Caco-2 (cell line): Measurements from ENCODE around the gene CFD. TPM values are rescaled to one million over a fixed set of nuclear protein-coding genes. Genes with fewer than 3 reads are reported as not detected.
"Not testable (repeated sequence)": the region's sequence is repeated elsewhere in the genome, so short reads cannot be mapped to it uniquely, and the experiment has no call there.

ENCODE experiments used
- BruUV-seq: library from RNA; stranded (reverse); fragments of 400-500 nt; replicated peaks from 2 replicates; lab custom pipeline; 2021; lab: Mats Ljungman, UMichigan
- CTCF ChIA-PET: fragments of 300-600 bp; sonication (Branson Sonifier 250); formaldehyde crosslinking; loops from one replicate; lab custom pipeline; 2022; ENCODE audit warnings: antibody characterized with exemption; lab: Charles Lee
- POLR2A ChIA-PET: fragments of 300-600 bp; sonication (Branson Sonifier 250); formaldehyde crosslinking; loops from one replicate; lab custom pipeline; 2022; ENCODE audit warnings: antibody characterized with exemption; lab: Charles Lee
- DNase-seq, 2 experiments: peaks; one replicate each; pipeline versions ENCODE4 v3.0.0 to v3.0.0-alpha.2; 2020 to 2022
- H3K27me3 ChIP-seq: replicated peaks from 2 replicates; pipeline ENCODE4 v1.6.0; 2011; ENCODE audit warnings: low read length; ENCODE audit not compliant: control insufficient read depth, insufficient read depth
- H3K36me3 ChIP-seq: 2 replicates; pipeline ENCODE4 v1.5.1; 2011; ENCODE audit warnings: low read length; ENCODE audit not compliant: control insufficient read depth, insufficient read depth
- H3K4me1 ChIP-seq: fragments of 250-450 bp; sonication (Bioruptor Pico); 2 replicates; pipeline ENCODE4 v1.5.1; 2020; ENCODE audit warnings: mild to moderate bottlenecking
- H3K4me3 ChIP-seq: 2 replicates; pipeline ENCODE4 v1.5.1; 2011; ENCODE audit warnings: low read depth, mild to moderate bottlenecking, control low read depth, low read length
- H3K9me3 ChIP-seq: fragments of 250-450 bp; sonication (Bioruptor Pico); 2 replicates; pipeline ENCODE4 v1.5.1; 2020; ENCODE audit warnings: mild to moderate bottlenecking, moderate library complexity
- H3K27ac Mint-ChIP-seq: one replicate; pipeline ENCODE4 v1.8.0; 2022; ENCODE audit warnings: mixed read lengths; ENCODE audit not compliant: unreplicated experiment
- H3K27me3 Mint-ChIP-seq: one replicate; pipeline ENCODE4 v1.8.0; 2022; ENCODE audit warnings: mixed read lengths; ENCODE audit not compliant: insufficient read depth, unreplicated experiment
- H3K36me3 Mint-ChIP-seq: one replicate; pipeline ENCODE4 v1.8.0; 2022; ENCODE audit warnings: mild to moderate bottlenecking, mixed read lengths; ENCODE audit not compliant: insufficient read depth, unreplicated experiment
- H3K4me1 Mint-ChIP-seq: one replicate; pipeline ENCODE4 v1.8.0; 2022; ENCODE audit warnings: low read depth, mixed read lengths; ENCODE audit not compliant: unreplicated experiment
- H3K4me3 Mint-ChIP-seq: one replicate; pipeline ENCODE4 v1.8.0; 2022; ENCODE audit warnings: mild to moderate bottlenecking, moderate library complexity, mixed read lengths; ENCODE audit not compliant: unreplicated experiment
- H3K9me3 Mint-ChIP-seq: one replicate; pipeline ENCODE4 v1.8.0; 2022; ENCODE audit warnings: mixed read lengths; ENCODE audit not compliant: unreplicated experiment
- intact Hi-C: fragments of 100-400 bp; cut with micrococcal nuclease; formaldehyde crosslinking; loops from one replicate; pipeline ENCODE4 v1.10.0; 2022; ENCODE audit not compliant: unreplicated experiment
- total RNA-seq: library from RNA; stranded (reverse); gene quantifications from 2 replicates; pipeline ENCODE4 v1.2.3, GENCODE V29; 2022
- TF ChIP-seq, protein P1 (sequence below), 2 experiments: fragments of 200-600 bp in 1 of 2; IDR thresholded peaks; 1 replicate in 1 of 2; 2 replicates in 1 of 2; pipeline versions ENCODE4 v1.5.1 to v1.8.0; 2011 to 2022; ENCODE audit warnings: antibody characterized with exemption in 1 of 2, control low read depth in 1 of 2, inconsistent platforms in 1 of 2, low read depth in 1 of 2, low read length in 1 of 2, mild to moderate bottlenecking in 1 of 2, moderate library complexity in 1 of 2; ENCODE audit not compliant: insufficient read depth in 1 of 2, severe bottlenecking in 1 of 2, unreplicated experiment in 1 of 2

The CFD gene
- total RNA-seq, 1 experiment from 2014 or later, result 6.1 TPM

- Mint-ChIP-seq H3K36me3 (no peaks in the 10 kb centered on the region), H3K9me3 (no peaks in the 10 kb centered on the region), H3K27ac (no peak overlapping the region), H3K27me3 (no peaks in the 10 kb centered on the region), H3K4me3 (no peak overlapping the region), H3K4me1 (no peaks in the 10 kb centered on the region)
- Histone ChIP-seq H3K36me3 (no peaks in the 10 kb centered on the region), H3K27me3 (no peaks in the 10 kb centered on the region), H3K4me1 (no peaks in the 10 kb centered on the region), H3K9me3 (no peaks in the 10 kb centered on the region), H3K4me3 (no peak overlapping the region)
- POLR2A ChIA-PET, result no interaction called here
- intact Hi-C loops, result no loop called here
- DNase-seq, result no peak
- CTCF ChIA-PET, result no interaction called here
- TF ChIP-seq, protein P1, sequence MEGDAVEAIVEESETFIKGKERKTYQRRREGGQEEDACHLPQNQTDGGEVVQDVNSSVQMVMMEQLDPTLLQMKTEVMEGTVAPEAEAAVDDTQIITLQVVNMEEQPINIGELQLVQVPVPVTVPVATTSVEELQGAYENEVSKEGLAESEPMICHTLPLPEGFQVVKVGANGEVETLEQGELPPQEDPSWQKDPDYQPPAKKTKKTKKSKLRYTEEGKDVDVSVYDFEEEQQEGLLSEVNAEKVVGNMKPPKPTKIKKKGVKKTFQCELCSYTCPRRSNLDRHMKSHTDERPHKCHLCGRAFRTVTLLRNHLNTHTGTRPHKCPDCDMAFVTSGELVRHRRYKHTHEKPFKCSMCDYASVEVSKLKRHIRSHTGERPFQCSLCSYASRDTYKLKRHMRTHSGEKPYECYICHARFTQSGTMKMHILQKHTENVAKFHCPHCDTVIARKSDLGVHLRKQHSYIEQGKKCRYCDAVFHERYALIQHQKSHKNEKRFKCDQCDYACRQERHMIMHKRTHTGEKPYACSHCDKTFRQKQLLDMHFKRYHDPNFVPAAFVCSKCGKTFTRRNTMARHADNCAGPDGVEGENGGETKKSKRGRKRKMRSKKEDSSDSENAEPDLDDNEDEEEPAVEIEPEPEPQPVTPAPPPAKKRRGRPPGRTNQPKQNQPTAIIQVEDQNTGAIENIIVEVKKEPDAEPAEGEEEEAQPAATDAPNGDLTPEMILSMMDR (IDR thresholded peaks at IDR 0.05; ENCODE audit: insufficient read depth in 1 of 2, low read depth in 1 of 2, low read length in 1 of 2, severe bottlenecking in 1 of 2, unreplicated experiment in 1 of 2), result no peak
- no TSS peak for BruUV-seq
These were observed 8.5 kb upstream of the CFD start for GRCh38 chr19:850979-851335.

- Histone ChIP-seq H3K4me1 (no peaks in the 10 kb centered on the region), H3K27me3 (no peaks in the 10 kb centered on the region), H3K9me3 (no peaks in the 10 kb centered on the region), H3K4me3 (no peak within 1 kb of the TSS), H3K36me3 (no peaks in the 10 kb centered on the region)
- H3K4me1 Mint-ChIP-seq, result no peaks in the 10 kb centered on the region
- H3K27me3 Mint-ChIP-seq, result no peaks in the 10 kb centered on the region
- intact Hi-C loops, result no loop called here
- TF ChIP-seq, protein P1 (IDR thresholded peaks at IDR 0.05; ENCODE audit: insufficient read depth in 1 of 2, low read depth in 1 of 2, low read length in 1 of 2, severe bottlenecking in 1 of 2, unreplicated experiment in 1 of 2), result no peak
- BruUV-seq, result no TSS peak
- CTCF ChIA-PET, result no interaction called here
- no peak for DNase-seq
- no peak within 1 kb of the TSS for H3K4me3 Mint-ChIP-seq
- H3K9me3 Mint-ChIP-seq, result no peaks in the 10 kb centered on the region
- POLR2A ChIA-PET, result no interaction called here
- no peaks in the 10 kb centered on the region for H3K36me3 Mint-ChIP-seq
- no peak within 1 kb of the TSS for H3K27ac Mint-ChIP-seq
These were observed 7.1 kb upstream of the CFD start, which contains the start of gene ELANE for GRCh38 chr19:852136-853013. ELANE (plus strand) TSS chr19:852303; CDS start chr19:852329, 26 bp downstream.

GRCh38 chr19:853014-853585, 6.4 kb upstream of the CFD start:
- CTCF ChIA-PET, result no interaction called here

GRCh38 chr19:853614-854220, 5.7 kb upstream of the CFD start:
- H3K4me1 ChIP-seq, CTCF ChIA-PET, POLR2A ChIA-PET, intact Hi-C loops, H3K4me1 Mint-ChIP-seq, H3K36me3 Mint-ChIP-seq, H3K27me3 Mint-ChIP-seq, DNase-seq, H3K27ac Mint-ChIP-seq, H3K4me3 Mint-ChIP-seq, H3K4me3 ChIP-seq, BruUV-seq, H3K9me3 Mint-ChIP-seq, H3K27me3 ChIP-seq, H3K36me3 ChIP-seq, H3K9me3 ChIP-seq: not testable (repeated sequence)

More at GRCh38 chr19:853014-853585, 6.4 kb upstream of the CFD start:
- TF ChIP-seq, protein P1 (IDR thresholded peaks at IDR 0.05; ENCODE audit: insufficient read depth in 1 of 2, low read depth in 1 of 2, low read length in 1 of 2, severe bottlenecking in 1 of 2, unreplicated experiment in 1 of 2), result no peak
- no peaks in the 10 kb centered on the region for H3K36me3 Mint-ChIP-seq
- H3K9me3 Mint-ChIP-seq, result no peaks in the 10 kb centered on the region
- intact Hi-C loops, result no loop called here
- H3K27me3 Mint-ChIP-seq, result no peaks in the 10 kb centered on the region
- H3K27ac Mint-ChIP-seq, result no peak overlapping the region
- H3K4me1 Mint-ChIP-seq, result no peaks in the 10 kb centered on the region
- POLR2A ChIA-PET, result no interaction called here
- no peaks in the 10 kb centered on the region for H3K9me3 ChIP-seq
- no TSS peak for BruUV-seq
- no peaks in the 10 kb centered on the region for H3K36me3 ChIP-seq
- no peak for DNase-seq
- no peak overlapping the region for H3K4me3 Mint-ChIP-seq
- no peaks in the 10 kb centered on the region for H3K4me1 ChIP-seq
- H3K4me3 ChIP-seq, result no peak overlapping the region
- H3K27me3 ChIP-seq, result no peaks in the 10 kb centered on the region
